Brain pericyte (primary cell): ENCODE data around the gene AFAP1.
"Not testable (repeated sequence)": the region's sequence is repeated elsewhere in the genome, so short reads cannot be mapped to it uniquely, and the experiment has no call there.

Experiments
- DNase-seq: peaks from one replicate; pipeline ENCODE4 v3.0.0-alpha.2; 2012; ENCODE audit warnings: low read depth, low spot score

Gene AFAP1

GRCh38 chr4:7945709-7946380, 6.2 kb upstream of the AFAP1 start:
- no peak for DNase-seq

- DNase-seq: no peak
These were observed 5.0 kb upstream of the AFAP1 start for GRCh38 chr4:7944599-7945220.

GRCh38 chr4:7943688-7944087, 4.0 kb upstream of the AFAP1 start:
- not testable (repeated sequence) for DNase-seq

- DNase-seq: no peak
These were observed 3.5 kb upstream of the AFAP1 start for GRCh38 chr4:7943211-7943610.

- DNase-seq: no peak
These were observed 2.4 kb upstream of the AFAP1 start for GRCh38 chr4:7941965-7942496.

- DNase-seq: no peak
These were observed 1.7 kb upstream of the AFAP1 start for GRCh38 chr4:7941111-7941964.

GRCh38 chr4:7938609-7939376, 868 bp downstream of the AFAP1 start:
- no peak for DNase-seq

GRCh38 chr4:7938266-7938608, 1.4 kb downstream of the AFAP1 start:
- no peak for DNase-seq

- DNase-seq: no peak
These were observed 2.7 kb downstream of the AFAP1 start for GRCh38 chr4:7937006-7937405.

- no peak for DNase-seq
These were observed 5.8 kb downstream of the AFAP1 start for GRCh38 chr4:7933651-7934510.

GRCh38 chr4:7932287-7932686, 7.4 kb downstream of the AFAP1 start:
- no peak for DNase-seq

GRCh38 chr4:7929118-7929951, 10.3 kb downstream of the AFAP1 start:
- DNase-seq: no peak

GRCh38 chr4:7928711-7929110, 10.9 kb downstream of the AFAP1 start:
- no peak for DNase-seq

- no peak for DNase-seq
These were observed 12.8 kb downstream of the AFAP1 start for GRCh38 chr4:7926822-7927221.

- DNase-seq: no peak
These were observed 15.1 kb downstream of the AFAP1 start for GRCh38 chr4:7924570-7924969.

- DNase-seq: no peak
These were observed 15.5 kb downstream of the AFAP1 start for GRCh38 chr4:7924163-7924562.

GRCh38 chr4:7922466-7922865, 17.2 kb downstream of the AFAP1 start:
- DNase-seq: no peak

- DNase-seq: no peak
These were observed 20.7 kb downstream of the AFAP1 start for GRCh38 chr4:7918981-7919380.

GRCh38 chr4:7918187-7918586, 21.5 kb downstream of the AFAP1 start:
- DNase-seq: not testable (repeated sequence)

- DNase-seq: no peak
These were observed 22.0 kb downstream of the AFAP1 start for GRCh38 chr4:7917669-7918068.
